HepG2 (cell line): ENCODE measurements around the gene RPRD2. TPM values are rescaled to one million over a fixed set of nuclear protein-coding genes. Genes with fewer than 3 reads are reported as not detected.

Experiments
- ATAC-seq: fragments of 200-7000 bp; cut with Tn5 transposase; 3 replicates; pipeline ENCODE4 v1.9.1; 2020; ENCODE audit warnings: mild to moderate bottlenecking, moderate library complexity
- BruUV-seq: library from RNA; stranded (reverse); fragments of 400-500 nt; replicated peaks from 2 replicates; lab custom pipeline; 2021; lab: Mats Ljungman, UMichigan
- CTCF ChIA-PET: fragments of 300-600 bp; formaldehyde crosslinking; extraction: SDS; loops from one replicate; lab custom pipeline; 2021; ENCODE audit warnings: low total read pairs, inconsistent platforms, low intra/inter-chr PET ratio; lab: Yijun Ruan, JAX
- POLR2A ChIA-PET: fragments of 350-600 bp; sonication (Branson Sonifier 250); formaldehyde crosslinking; loops from one replicate; lab custom pipeline; 2020; ENCODE audit warnings: antibody characterized with exemption, inconsistent platforms; lab: Yijun Ruan, JAX
- DNase-seq: peaks from one replicate; pipeline ENCODE4 v3.0.0-alpha.2; 2015; ENCODE audit warnings: low spot score
- FAIRE-seq: peaks from 3 replicates; lab custom pipeline; 2011; peaks lifted over from hg19 to GRCh38; lab: Jason Lieb, UNC
- H2AFZ ChIP-seq: one replicate; pipeline ENCODE4 v1.6.1; 2011; ENCODE audit warnings: low read length, inconsistent platforms
- H3K27ac ChIP-seq: fragments of 300-600 bp; 3 replicates; pipeline ENCODE4 v1.8.0; 2011; ENCODE audit warnings: mixed run types, mild to moderate bottlenecking, mixed read lengths, low read length, inconsistent platforms; ENCODE audit not compliant: insufficient read depth; ENCODE audit errors: extremely low read length
- H3K27me3 ChIP-seq, 2 experiments: fragments of 200-600 bp in 1 of 2; 2 replicates in 1 of 2; 3 replicates in 1 of 2; pipeline versions ENCODE4 v1.6.0 to v1.8.0; 2011; ENCODE audit warnings: low read length in 2 of 2, mild to moderate bottlenecking in 2 of 2, moderate library complexity in 2 of 2, inconsistent platforms in 1 of 2; ENCODE audit not compliant: insufficient read depth in 2 of 2, control insufficient read depth in 1 of 2
- H3K36me3 ChIP-seq, 2 experiments: fragments of 200-600 bp in 1 of 2; replicated peaks in 1 of 2; 2 replicates in 1 of 2; 3 replicates in 1 of 2; pipeline versions ENCODE4 v1.5.1 to v1.8.0; 2011; ENCODE audit warnings: low read length in 2 of 2, inconsistent platforms in 1 of 2; ENCODE audit not compliant: insufficient read depth in 2 of 2, control insufficient read depth in 1 of 2
- H3K4me1 ChIP-seq: 2 replicates; pipeline ENCODE4 v1.5.1; 2012; ENCODE audit warnings: low read length, inconsistent platforms; ENCODE audit not compliant: insufficient read depth
- H3K4me2 ChIP-seq: 2 replicates; pipeline ENCODE4 v1.6.0; 2011; ENCODE audit warnings: low read depth, low read length, inconsistent platforms
- H3K4me3 ChIP-seq, 3 experiments: fragments of 200-600 bp in 1 of 3; sonication (generic), shearing (Covaris generic) in 1 of 3; replicated peaks in 1 of 3; 2 replicates each; pipeline ENCODE4 v1.5.1; 2011 to 2016; ENCODE audit warnings: low read length in 3 of 3, inconsistent platforms in 2 of 3, low read depth in 2 of 3, mild to moderate bottlenecking in 2 of 3, control low read depth in 1 of 3, mixed read lengths in 1 of 3; ENCODE audit not compliant: insufficient read depth in 1 of 3
- H3K79me2 ChIP-seq: one replicate; pipeline ENCODE4 v1.6.1; 2011; ENCODE audit warnings: low read length, inconsistent platforms; ENCODE audit not compliant: insufficient read depth
- H3K9ac ChIP-seq: 2 replicates; pipeline ENCODE4 v1.6.0; 2011; ENCODE audit warnings: mild to moderate bottlenecking, low read depth, low read length, inconsistent platforms; ENCODE audit not compliant: insufficient read depth
- H3K9me3 ChIP-seq: 2 replicates; pipeline ENCODE4 v1.5.1; 2012; ENCODE audit warnings: mild to moderate bottlenecking, low read length
- H4K20me1 ChIP-seq: 2 replicates; pipeline ENCODE4 v1.6.0; 2011; ENCODE audit warnings: inconsistent platforms, mild to moderate bottlenecking, low read length, moderate library complexity; ENCODE audit not compliant: insufficient read depth
- BCL6 ChIP-seq: IDR thresholded peaks from 2 replicates; pipeline ENCODE4 v1.6.1; 2016; ENCODE audit warnings: missing genetic modification reagents, missing compliant biosample characterization
- NRL ChIP-seq: sonication (generic); formaldehyde crosslinking; IDR thresholded peaks from 2 replicates; pipeline ENCODE4 v1.5.0; 2020; ENCODE audit warnings: missing genetic modification reagents, mild to moderate bottlenecking, moderate library complexity, borderline replicate concordance
- PHF21A ChIP-seq: sonication (generic); formaldehyde crosslinking; IDR thresholded peaks from 2 replicates; pipeline ENCODE4 v1.5.0; 2020; ENCODE audit warnings: mild to moderate bottlenecking, missing genetic modification reagents
- RNF2 ChIP-seq: fragments of 450-650 bp; conservative IDR thresholded peaks from 2 replicates; pipeline ENCODE4 v1.6.1; 2016; ENCODE audit warnings: low read depth
- WIZ ChIP-seq: sonication (generic); formaldehyde crosslinking; IDR thresholded peaks from 2 replicates; pipeline ENCODE4 v1.5.1; 2020; ENCODE audit warnings: mild to moderate bottlenecking, missing genetic modification reagents
- ZNF20 ChIP-seq: sonication (generic); formaldehyde crosslinking; IDR thresholded peaks from 2 replicates; pipeline ENCODE4 v1.4.0; 2020; ENCODE audit warnings: mild to moderate bottlenecking, moderate library complexity, missing genetic modification reagents
- ZNF501 ChIP-seq: sonication (generic); formaldehyde crosslinking; IDR thresholded peaks from 2 replicates; pipeline ENCODE4 v1.5.1; 2020; ENCODE audit warnings: mild to moderate bottlenecking, moderate library complexity, missing genetic modification reagents
- ZNF672 ChIP-seq: sonication (generic); formaldehyde crosslinking; IDR thresholded peaks from 2 replicates; pipeline ENCODE4 v1.8.1; 2022; ENCODE audit warnings: missing genetic modification reagents
- ZNF773 ChIP-seq: sonication (generic); formaldehyde crosslinking; IDR thresholded peaks from 2 replicates; pipeline ENCODE4 v1.4.0; 2020; ENCODE audit warnings: missing genetic modification reagents, borderline replicate concordance
- ZNF850 ChIP-seq: sonication (generic); formaldehyde crosslinking; conservative IDR thresholded peaks from 2 replicates; pipeline ENCODE4 v1.9.0; 2021; ENCODE audit warnings: mild to moderate bottlenecking, missing genetic modification reagents
- ZSCAN30 ChIP-seq: sonication (generic); formaldehyde crosslinking; IDR thresholded peaks from 2 replicates; pipeline ENCODE4 v1.5.0; 2020; ENCODE audit warnings: mild to moderate bottlenecking, missing genetic modification reagents
- WGBS: methylation state at CpG from one replicate; pipeline ENCODE4 v1.1.6; 2017; ENCODE audit warnings: low lambda C conversion rate; 5-methylcytosine and 5-hydroxymethylcytosine counted together
- in situ Hi-C: cut with HindIII; loops from 2 replicates; pipeline ENCODE4 v1.10.0; 2017; ENCODE audit warnings: low pct_unique_long_range_greater_than_20kb; ENCODE audit not compliant: extremely low pct_ligation_motif_present
- intact Hi-C: fragments of 100-400 bp; cut with micrococcal nuclease; formaldehyde crosslinking; loops from one replicate; pipeline ENCODE4 v1.10.0; 2022; ENCODE audit not compliant: unreplicated experiment
- polyA plus RNA-seq, 8 experiments: library from polyadenylated mRNA; depleted of rRNA in 3 of 8; stranded (reverse) in 7 of 8; unstranded in 1 of 8; fragments of >200 nt; fragmentation: Illumina TruSeq in 4 of 8; extraction: Trizol in 4 of 8; gene quantifications; 2 replicates each; pipeline versions ENCODE4 v1.2.1 to v1.2.3, GENCODE V29; 2011 to 2016; ENCODE audit warnings: low read depth in 4 of 8, missing spikeins in 1 of 8, mixed read lengths in 1 of 8; ENCODE audit not compliant: insufficient read depth in 1 of 8
- total RNA-seq, 5 experiments: library from RNA; depleted of rRNA; stranded (reverse); fragments of >200 nt; fragmentation: Illumina TruSeq; extraction: Trizol; gene quantifications; 2 replicates each; pipeline ENCODE4 v1.2.3, GENCODE V29; 2016; ENCODE audit warnings: low read depth in 1 of 5
- TF ChIP-seq, protein P1 (sequence below): sonication (generic); formaldehyde crosslinking; IDR thresholded peaks from 2 replicates; pipeline ENCODE4 v1.4.0; 2020; ENCODE audit warnings: mild to moderate bottlenecking, low read depth, missing genetic modification reagents
- TF ChIP-seq, protein P2 (sequence below): fragments of 450-650 bp; IDR thresholded peaks from 2 replicates; pipeline ENCODE4 v1.6.1; 2017
- TF ChIP-seq, protein P3 (sequence below), 2 experiments: fragments of 450-650 bp in 1 of 2; sonication (generic) in 1 of 2; formaldehyde crosslinking in 1 of 2; IDR thresholded peaks; 2 replicates each; pipeline versions ENCODE4 v1.6.1 to v1.8.0; 2016 to 2022; ENCODE audit warnings: antibody characterized with exemption in 1 of 2, mild to moderate bottlenecking in 1 of 2, missing genetic modification reagents in 1 of 2

RPRD2 gene
- total and polyA plus RNA-seq, 2 of the 13 experiments (the other 11 are each of a cell fraction or from before 2014, with no cell fraction given): 8.0 to 8.9 TPM

DNA sequence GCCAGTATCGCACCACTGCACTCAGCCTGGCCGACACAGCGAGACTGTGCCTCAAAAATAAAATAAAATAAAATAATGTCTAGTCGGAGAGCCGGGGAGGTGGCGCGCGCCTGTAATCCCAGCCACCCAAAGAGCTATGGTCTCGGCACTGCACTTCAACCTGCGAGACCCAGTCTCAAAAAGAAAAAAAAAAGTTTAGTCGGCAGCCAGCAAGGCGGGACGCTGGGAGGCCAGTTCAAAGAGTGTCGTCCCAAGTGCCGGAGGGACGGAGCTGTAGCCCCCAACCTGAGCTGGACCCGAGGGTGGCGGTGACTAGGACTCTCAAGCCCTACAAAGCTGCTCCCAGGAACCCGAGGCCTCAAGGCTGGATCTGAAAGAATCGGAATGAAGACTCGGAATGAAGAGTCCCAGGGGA lies 151.0 kb downstream of the RPRD2 start:
- intact Hi-C loops: loop anchor here (1.0 kb wide), 1 partner anchor 17 kb away; no protein-coding TSS in a partner anchor
- 16% methylated on average over 13 of the region's 21 CpGs for WGBS
- POLR2A ChIA-PET: interaction anchor here (0.8 to 3.3 kb wide), 25 partner anchors 8 to 491 kb away, joined by 3 to 78 read pairs (median 5); partner anchors contain the start of genes ADAMTSL4, GOLPH3L, RPRD2 and TARS2
- TF ChIP-seq ZNF850 (CRISPR knock-in tag) (0 out of 2 replicates have a peak, but pooled peaks have one; percentile 27), RNF2 (no peak), PHF21A (CRISPR knock-in tag) (0 out of 2 replicates have a peak, but pooled peaks have one; percentile 31), BCL6 (CRISPR knock-in tag) (no peak), ZSCAN30 (no peak), ZNF773 (CRISPR knock-in tag) (no peak), WIZ (CRISPR knock-in tag) (no peak), NRL (CRISPR knock-in tag) (0 out of 2 replicates have a peak, but pooled peaks have one; percentile 39), ZNF501 (CRISPR knock-in tag) (peak; percentile 19; the same call in 1 of the 2 replicates), ZNF672 (no peak), ZNF20 (CRISPR knock-in tag) (no peak)
- TF ChIP-seq, protein P1, sequence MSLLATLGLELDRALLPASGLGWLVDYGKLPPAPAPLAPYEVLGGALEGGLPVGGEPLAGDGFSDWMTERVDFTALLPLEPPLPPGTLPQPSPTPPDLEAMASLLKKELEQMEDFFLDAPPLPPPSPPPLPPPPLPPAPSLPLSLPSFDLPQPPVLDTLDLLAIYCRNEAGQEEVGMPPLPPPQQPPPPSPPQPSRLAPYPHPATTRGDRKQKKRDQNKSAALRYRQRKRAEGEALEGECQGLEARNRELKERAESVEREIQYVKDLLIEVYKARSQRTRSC (CRISPR knock-in tag): no peak
- TF ChIP-seq, protein P2, sequence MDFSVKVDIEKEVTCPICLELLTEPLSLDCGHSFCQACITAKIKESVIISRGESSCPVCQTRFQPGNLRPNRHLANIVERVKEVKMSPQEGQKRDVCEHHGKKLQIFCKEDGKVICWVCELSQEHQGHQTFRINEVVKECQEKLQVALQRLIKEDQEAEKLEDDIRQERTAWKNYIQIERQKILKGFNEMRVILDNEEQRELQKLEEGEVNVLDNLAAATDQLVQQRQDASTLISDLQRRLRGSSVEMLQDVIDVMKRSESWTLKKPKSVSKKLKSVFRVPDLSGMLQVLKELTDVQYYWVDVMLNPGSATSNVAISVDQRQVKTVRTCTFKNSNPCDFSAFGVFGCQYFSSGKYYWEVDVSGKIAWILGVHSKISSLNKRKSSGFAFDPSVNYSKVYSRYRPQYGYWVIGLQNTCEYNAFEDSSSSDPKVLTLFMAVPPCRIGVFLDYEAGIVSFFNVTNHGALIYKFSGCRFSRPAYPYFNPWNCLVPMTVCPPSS: no peak
- TF ChIP-seq, protein P3, sequence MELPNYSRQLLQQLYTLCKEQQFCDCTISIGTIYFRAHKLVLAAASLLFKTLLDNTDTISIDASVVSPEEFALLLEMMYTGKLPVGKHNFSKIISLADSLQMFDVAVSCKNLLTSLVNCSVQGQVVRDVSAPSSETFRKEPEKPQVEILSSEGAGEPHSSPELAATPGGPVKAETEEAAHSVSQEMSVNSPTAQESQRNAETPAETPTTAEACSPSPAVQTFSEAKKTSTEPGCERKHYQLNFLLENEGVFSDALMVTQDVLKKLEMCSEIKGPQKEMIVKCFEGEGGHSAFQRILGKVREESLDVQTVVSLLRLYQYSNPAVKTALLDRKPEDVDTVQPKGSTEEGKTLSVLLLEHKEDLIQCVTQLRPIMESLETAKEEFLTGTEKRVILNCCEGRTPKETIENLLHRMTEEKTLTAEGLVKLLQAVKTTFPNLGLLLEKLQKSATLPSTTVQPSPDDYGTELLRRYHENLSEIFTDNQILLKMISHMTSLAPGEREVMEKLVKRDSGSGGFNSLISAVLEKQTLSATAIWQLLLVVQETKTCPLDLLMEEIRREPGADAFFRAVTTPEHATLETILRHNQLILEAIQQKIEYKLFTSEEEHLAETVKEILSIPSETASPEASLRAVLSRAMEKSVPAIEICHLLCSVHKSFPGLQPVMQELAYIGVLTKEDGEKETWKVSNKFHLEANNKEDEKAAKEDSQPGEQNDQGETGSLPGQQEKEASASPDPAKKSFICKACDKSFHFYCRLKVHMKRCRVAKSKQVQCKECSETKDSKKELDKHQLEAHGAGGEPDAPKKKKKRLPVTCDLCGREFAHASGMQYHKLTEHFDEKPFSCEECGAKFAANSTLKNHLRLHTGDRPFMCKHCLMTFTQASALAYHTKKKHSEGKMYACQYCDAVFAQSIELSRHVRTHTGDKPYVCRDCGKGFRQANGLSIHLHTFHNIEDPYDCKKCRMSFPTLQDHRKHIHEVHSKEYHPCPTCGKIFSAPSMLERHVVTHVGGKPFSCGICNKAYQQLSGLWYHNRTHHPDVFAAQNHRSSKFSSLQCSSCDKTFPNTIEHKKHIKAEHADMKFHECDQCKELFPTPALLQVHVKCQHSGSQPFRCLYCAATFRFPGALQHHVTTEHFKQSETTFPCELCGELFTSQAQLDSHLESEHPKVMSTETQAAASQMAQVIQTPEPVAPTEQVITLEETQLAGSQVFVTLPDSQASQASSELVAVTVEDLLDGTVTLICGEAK (IDR thresholded peaks at IDR 0.05): no peak
- TF ChIP-seq, protein P3 (CRISPR knock-in tag; IDR thresholded peaks at IDR 0.05): 0 out of 2 replicates have a peak, but pooled peaks have one; percentile 16

More for the DNA sequence above, 151.0 kb downstream of the RPRD2 start:
- Histone ChIP-seq H3K9ac (peak overlapping the region; percentile 81), H3K27ac (peak overlapping the region; percentile 82), H2AFZ (peak overlapping the region; percentile 82), H3K4me1 (peaks cover 32% of the 10 kb centered on the region), H3K79me2 (no peaks in the 10 kb centered on the region), H3K4me2 (peak overlapping the region; percentile 85), H3K27me3 (no peaks in the 10 kb centered on the region; a peak in 1 of 5 replicates), H3K36me3 (no peaks in the 10 kb centered on the region), H4K20me1 (no peaks in the 10 kb centered on the region), H3K4me3 (peak overlapping the region; percentile 56 to 84 (median 73)), H3K9me3 (no peaks in the 10 kb centered on the region)
- no peak for DNase-seq
- peak; percentile 28 for ATAC-seq
- CTCF ChIA-PET: no interaction called here
- TSS peak; percentile 98 for BruUV-seq
- in situ Hi-C loops: no loop called here
- FAIRE-seq: no peak
